ENCODE results near the gene PC.

- TF ChIP-seq ATF3 (IDR thresholded peaks at IDR 0.05): no peak
- TF ChIP-seq ATF3 (CRISPR knock-in tag; conservative IDR thresholded peaks at IDR 0.05): no peak
- TF ChIP-seq DNMT1 (IDR thresholded peaks at IDR 0.05): no peak
- TF ChIP-seq BRF2 (IDR thresholded peaks at IDR 0.05; ENCODE audit: borderline replicate concordance, insufficient read depth, insufficient read length): no peak
Measured at GRCh38 chr11:66951927-66952337, 6.3 kb downstream of the PC start.
